ACHN (cell line): ENCODE measurements around the gene SLC27A1.
A peak's percentile ranks its signal among the peaks of the same experiment; 100 is the strongest.
"Not testable (repeated sequence)": the region's sequence is repeated elsewhere in the genome, so short reads cannot be mapped to it uniquely, and the experiment has no call there.

Source experiments
- DNase-seq: peaks from one replicate; pipeline ENCODE4 v3.0.0-alpha.2; 2015
- in situ Hi-C: cut with HindIII; loops from 2 replicates; pipeline ENCODE4 v1.10.0; 2017; ENCODE audit warnings: low sequenced_read_pairs, low pct_ligation_motif_present, low pct_unique_long_range_greater_than_20kb

SLC27A1 gene

DNA sequence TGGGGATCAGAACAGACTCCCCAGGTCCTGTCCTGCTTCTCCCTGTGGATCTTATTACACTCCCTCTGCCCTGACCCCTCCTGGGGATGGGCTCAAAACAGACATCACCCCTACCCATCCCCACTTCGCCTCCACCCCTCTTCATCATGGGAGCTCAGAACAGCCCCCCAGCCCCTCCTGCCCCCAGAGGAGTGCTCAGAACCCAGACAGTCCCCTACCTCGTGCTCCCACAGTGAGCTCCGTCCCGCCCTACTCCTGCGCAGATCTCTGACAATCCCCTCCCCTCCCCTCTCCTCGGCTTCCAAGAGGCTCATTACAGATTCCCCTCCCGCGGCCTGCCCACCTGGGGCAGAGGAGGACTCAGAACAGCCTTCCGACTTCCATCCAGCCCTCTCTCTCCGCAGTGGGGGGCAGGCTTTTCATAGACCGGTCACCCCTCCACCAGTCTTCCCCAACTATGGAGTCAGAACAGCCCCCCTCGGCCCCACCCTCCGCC, 15.7 kb upstream of the SLC27A1 start:
- DNase-seq, result no peak
- in situ Hi-C loops, result no loop called here

- in situ Hi-C loops, result no loop called here
- DNase-seq, result no peak
Measured at GRCh38 chr19:17455308-17456123, 14.8 kb upstream of the SLC27A1 start.

GRCh38 chr19:17456127-17456526, 14.2 kb upstream of the SLC27A1 start:
- no peak for DNase-seq
- in situ Hi-C loops, result no loop called here

DNA sequence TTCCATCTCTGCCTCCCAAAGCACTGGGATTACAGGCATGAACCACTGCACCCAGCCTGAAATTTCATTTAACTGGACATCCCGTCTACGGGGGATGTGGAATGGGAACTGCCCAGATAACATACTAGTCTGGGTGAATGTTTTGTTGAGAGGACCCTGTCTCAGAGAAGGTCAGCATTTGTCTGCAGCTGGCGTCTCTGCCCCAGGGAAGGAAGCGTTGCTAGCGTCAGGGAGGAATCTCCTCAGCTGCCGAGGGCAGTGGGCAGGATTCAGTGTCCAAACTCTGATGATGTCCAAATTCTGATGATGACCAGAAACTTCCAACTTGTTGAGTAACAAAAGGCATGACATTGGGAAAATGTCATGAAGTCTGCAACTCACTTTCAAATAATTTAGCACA, 12.7 kb upstream of the SLC27A1 start:
- in situ Hi-C loops, result no loop called here
- DNase-seq, result no peak

DNA sequence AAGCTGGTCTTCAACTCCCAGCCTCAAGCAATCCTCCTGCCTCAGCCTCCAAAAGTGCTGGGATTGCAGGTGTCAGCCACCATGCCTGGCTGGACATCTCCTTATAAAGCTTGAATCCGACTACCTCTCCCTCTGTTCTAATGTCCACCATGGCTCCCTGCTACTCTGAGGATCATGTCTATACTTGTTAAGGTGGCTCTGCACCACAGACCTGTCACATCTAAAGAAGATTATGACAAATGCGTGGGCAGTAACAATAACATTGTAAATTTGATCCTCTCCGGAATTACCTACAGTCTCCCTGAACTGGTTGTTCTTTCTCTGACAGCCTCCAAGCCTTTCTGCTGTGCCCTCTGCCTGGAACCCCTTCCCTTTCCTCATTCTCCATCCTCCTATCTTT, 11.4 kb upstream of the SLC27A1 start:
- in situ Hi-C loops, result no loop called here
- DNase-seq, result no peak

DNA sequence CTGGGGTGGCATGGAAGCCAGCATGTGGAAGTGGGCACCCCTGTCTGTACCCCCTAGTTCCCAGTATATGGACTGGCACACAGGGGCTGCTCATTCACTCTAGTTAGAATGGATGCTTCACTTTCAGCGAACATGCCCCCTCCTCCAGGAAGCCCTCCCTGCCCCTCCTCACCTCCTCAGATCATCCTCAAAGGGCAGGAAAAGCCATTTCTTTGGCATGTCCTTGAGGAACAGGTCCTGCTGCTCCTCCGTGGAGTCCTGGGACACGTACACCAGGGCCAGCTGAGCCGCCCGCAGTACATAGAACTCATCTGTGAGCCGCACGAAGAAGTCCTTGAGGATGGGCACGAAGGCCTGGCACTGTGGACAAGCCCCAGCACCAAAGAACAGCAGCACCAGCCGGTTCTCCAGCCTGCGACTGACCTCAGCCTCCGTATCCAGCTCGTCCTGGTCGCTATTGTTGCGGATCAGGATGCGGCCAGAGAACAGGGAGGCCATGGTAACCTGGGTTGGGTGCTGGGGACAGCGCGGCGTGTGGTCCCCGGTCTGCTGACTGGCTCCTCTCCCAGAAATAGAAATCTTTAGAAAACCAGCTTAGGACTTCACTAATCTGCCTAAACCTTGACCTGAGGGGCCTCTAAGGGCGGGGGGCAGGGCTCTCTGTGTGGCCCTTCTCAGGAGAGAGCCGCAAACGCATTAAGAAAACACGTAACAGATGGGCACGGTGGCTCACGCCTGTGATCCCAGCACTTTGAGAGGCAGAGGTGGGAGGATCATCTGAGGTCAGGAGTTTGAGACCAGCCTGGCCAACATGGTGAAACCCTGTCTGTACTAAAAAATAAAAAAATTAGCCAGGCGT, 9.7 kb upstream of the SLC27A1 start, which contains the start of gene NXNL1:
TSS of gene NXNL1 (minus strand) at position 555 of the 859 bp plus-strand sequence. CDS start at position 498, 57 bp downstream.
- in situ Hi-C loops, result no loop called here
- DNase-seq, result no peak

GRCh38 chr19:17466487-17466850, 3.9 kb upstream of the SLC27A1 start:
- DNase-seq, result no peak
- in situ Hi-C loops, result no loop called here

GRCh38 chr19:17467471-17468301, 2.6 kb upstream of the SLC27A1 start:
- in situ Hi-C loops, result no loop called here
- no peak for DNase-seq

DNA sequence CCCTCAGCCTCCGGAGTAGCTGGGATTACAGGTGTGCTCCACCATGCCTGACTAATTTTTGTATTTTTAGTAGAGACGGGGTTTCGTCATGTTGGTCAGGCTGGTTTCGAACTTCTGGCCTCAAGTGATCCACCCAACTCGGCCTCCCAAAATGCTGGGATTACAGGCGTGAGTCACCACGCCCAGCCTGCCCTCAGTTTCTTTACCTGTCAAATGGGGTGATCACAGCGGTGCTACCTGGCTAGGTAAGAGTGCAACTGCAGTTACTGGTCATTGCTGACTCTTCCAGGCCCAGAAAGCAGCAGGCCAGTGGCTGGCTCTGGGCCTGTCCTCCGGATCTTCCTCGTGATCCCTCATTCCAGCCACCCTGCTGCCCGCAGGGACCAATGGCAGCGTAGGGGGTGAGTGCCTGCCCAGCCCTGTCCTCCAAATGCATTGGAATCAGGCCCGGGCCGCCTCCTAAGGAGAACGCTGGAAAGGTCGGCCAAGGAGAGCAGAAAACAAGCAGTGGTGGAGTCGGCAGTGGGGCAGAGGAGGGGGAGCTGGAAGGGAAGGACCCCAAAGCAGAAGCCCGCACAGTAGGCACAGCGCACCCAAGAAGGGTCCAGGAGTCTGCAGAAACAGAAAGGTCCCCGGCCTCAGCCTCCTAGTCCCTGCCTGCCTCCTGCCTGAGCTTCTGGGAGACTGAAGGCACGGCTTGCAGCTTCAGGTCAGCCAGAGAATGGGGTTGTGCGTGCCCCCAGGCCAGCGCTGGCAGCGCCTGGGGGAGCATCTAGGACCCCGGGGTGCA, 1.8 kb upstream of the SLC27A1 start:
- in situ Hi-C loops, result no loop called here
- no peak for DNase-seq

DNA sequence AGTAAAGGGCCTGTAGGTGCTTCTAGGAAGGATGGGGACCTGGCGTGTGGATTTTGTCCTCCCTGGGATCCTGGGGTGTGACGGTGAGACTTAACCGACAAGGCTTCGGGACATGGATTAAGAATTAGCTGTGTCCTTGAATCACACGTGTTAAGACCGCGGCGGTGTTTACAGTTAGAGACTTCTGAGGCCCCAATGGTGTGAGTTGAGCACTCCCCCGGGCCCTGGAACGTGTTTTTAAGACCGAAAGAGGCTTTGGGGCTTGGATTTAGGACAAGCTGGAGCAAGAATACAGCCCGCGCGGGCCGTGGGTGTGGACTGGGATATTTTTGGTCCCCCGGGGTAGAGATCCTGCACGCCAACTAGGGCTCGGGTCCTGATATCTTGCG, 1.2 kb upstream of the SLC27A1 start:
- no peak for DNase-seq
- in situ Hi-C loops, result no loop called here

- in situ Hi-C loops, result no loop called here
- peak; percentile 90 for DNase-seq
Measured at GRCh38 chr19:17469481-17470067, 750 bp upstream of the SLC27A1 start.

DNA sequence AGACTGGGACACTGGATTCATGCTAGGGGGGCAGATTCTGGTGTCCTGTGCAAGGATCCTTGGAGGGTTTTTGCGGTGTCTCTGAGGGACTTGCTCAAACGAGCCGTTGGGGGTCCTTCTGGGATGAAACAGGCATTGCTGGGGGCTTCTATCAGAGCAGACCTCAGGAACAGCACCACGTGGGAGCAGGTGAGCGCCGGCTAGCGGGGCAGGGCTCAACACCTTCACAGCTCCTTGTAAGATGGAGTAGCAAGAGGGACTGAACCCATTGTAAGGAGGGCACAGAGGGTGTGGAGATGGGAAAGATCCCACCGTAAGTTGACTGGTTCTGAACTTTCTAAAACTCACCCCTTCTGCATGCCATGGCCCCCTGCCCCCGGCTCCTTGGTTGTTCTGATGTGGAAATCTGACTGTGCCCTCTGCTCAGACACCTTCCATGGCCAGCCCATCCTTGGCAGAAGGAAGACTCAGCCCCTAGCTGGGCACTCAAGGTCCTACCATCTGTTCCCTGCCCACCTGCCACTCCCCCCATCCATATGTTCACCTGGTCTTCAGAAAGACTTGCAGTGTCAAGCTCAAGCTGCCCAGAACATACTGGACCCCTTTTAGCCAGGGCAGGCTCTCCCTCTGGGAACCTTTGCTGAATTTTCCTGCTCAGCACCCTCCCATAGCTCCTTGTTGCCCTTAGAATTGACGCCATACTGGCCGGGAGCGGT, 1.2 kb downstream of the SLC27A1 start:
- DNase-seq, result no peak
- in situ Hi-C loops, result no loop called here

DNA sequence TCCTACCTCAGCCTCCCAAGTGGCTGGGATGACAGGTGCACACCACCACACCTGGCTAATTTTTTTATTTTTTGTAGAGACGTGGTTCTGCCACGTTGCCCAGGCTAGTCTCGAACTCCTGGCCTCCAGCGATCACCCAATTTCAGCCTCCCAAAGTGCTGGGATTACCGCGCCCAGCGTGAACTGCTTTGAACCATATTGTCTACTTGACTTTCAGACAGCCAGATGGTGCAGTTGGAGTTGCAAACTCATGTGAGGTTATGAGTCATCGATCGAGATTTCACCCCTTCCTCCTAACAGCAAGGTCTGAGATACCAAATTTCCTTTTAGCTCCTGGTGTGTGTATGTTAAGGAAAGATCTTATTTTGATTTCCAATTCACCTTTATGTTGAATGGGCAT, 2.7 kb downstream of the SLC27A1 start:
- in situ Hi-C loops, result no loop called here
- peak; percentile 21 for DNase-seq

DNA sequence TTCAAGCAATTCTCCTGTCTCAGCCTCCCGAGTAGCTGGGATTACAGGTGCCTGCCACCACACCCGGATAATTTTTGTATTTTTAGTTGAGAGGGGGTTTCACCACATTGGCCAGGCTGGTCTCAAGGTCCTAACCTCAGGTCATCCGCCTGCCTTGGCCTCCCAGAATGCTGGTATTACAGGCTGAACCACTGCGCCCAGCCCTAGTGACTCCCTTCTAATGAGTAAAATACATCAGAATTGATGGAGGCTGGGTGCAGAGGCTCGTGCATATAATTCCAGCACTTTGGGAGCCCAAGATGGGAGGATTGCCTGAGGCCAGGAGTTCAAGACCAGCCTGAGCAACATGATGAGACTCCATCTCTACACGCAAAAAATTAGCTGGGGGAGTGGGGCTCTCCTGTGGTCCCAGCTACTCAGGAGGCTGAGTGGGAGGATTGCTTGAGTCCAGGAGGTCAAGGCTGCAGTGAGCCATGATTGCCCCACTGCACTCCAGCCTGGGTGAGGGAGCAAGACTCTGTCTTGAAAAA, 4.8 kb downstream of the SLC27A1 start:
- in situ Hi-C loops, DNase-seq: not testable (repeated sequence)

- in situ Hi-C loops, result no loop called here
- DNase-seq, result no peak
Measured at GRCh38 chr19:17475541-17476115, 5.3 kb downstream of the SLC27A1 start.

- DNase-seq, result no peak
- in situ Hi-C loops, result no loop called here
Measured at GRCh38 chr19:17479325-17479791, 9.0 kb downstream of the SLC27A1 start.
